GM12891 (cell line): Measurements from ENCODE around the gene PARD3.

ENCODE experiments used
- PAX5 ChIP-seq: IDR thresholded peaks from 2 replicates; pipeline ENCODE4 v1.6.1; 2011; ENCODE audit warnings: low read length, moderate library complexity, mild to moderate bottlenecking; ENCODE audit not compliant: insufficient read depth, severe bottlenecking
- POLR2A ChIP-seq: IDR thresholded peaks from 2 replicates; pipeline ENCODE4 v1.6.1; 2011; ENCODE audit warnings: low read depth, low read length, control low read depth
- POLR2AphosphoS5 ChIP-seq: IDR thresholded peaks from 2 replicates; pipeline ENCODE4 v1.6.1; 2011; ENCODE audit warnings: low read depth, low read length, control low read depth
- POU2F2 ChIP-seq: IDR thresholded peaks from 2 replicates; pipeline ENCODE4 v1.6.1; 2011; ENCODE audit warnings: low read depth, mild to moderate bottlenecking, control low read depth, low read length, moderate library complexity
- SPI1 ChIP-seq: IDR thresholded peaks from 2 replicates; pipeline ENCODE4 v1.6.1; 2011; ENCODE audit warnings: low read depth, low read length, control low read depth
- TAF1 ChIP-seq: IDR thresholded peaks from 2 replicates; pipeline ENCODE4 v1.6.1; 2011; ENCODE audit warnings: low read depth, low read length, control low read depth

- no peak for TF ChIP-seq POLR2A
- TF ChIP-seq POLR2AphosphoS5, result no peak
- TF ChIP-seq TAF1, result no peak
- no peak for TF ChIP-seq SPI1
- TF ChIP-seq PAX5, result no peak
- TF ChIP-seq POU2F2, result no peak
Measured at GRCh38 chr10:34241226-34242000, 573.7 kb downstream of the PARD3 start.
